Keratinocyte (primary cell): ENCODE results near the gene DGKI. TPM values are rescaled to one million over a fixed set of nuclear protein-coding genes. Genes with fewer than 3 reads are reported as not detected.

Experiments used
- DNase-seq: peaks from one replicate; pipeline ENCODE4 v3.0.0-alpha.2; 2011; ENCODE audit warnings: low read depth, missing footprints, low spot score
- FAIRE-seq: peaks from 2 replicates; lab custom pipeline; 2011; peaks lifted over from hg19 to GRCh38; lab: Jason Lieb, UNC
- H2AFZ ChIP-seq: 2 replicates; pipeline ENCODE4 v1.6.0; 2012; ENCODE audit warnings: low read length, control low read depth, inconsistent platforms; ENCODE audit not compliant: control insufficient read depth
- H3K27ac ChIP-seq: 2 replicates; pipeline ENCODE4 v1.5.1; 2011; ENCODE audit warnings: low read length; ENCODE audit not compliant: control insufficient read depth, insufficient read depth
- H3K27me3 ChIP-seq: 3 replicates; pipeline ENCODE4 v1.6.0; 2011; ENCODE audit warnings: low read length; ENCODE audit not compliant: control insufficient read depth, insufficient read depth; ENCODE audit errors: extremely low read depth
- H3K36me3 ChIP-seq, 2 experiments: 2 replicates in 1 of 2; 3 replicates in 1 of 2; pipeline ENCODE4 v1.5.1; 2011; ENCODE audit warnings: low read length in 2 of 2, mild to moderate bottlenecking in 1 of 2; ENCODE audit not compliant: control insufficient read depth in 2 of 2, insufficient read depth in 2 of 2; ENCODE audit errors: extremely low read depth in 1 of 2
- H3K4me1 ChIP-seq: 3 replicates; pipeline ENCODE4 v1.5.1; 2011; ENCODE audit warnings: low read length; ENCODE audit not compliant: control insufficient read depth, insufficient read depth; ENCODE audit errors: extremely low read depth
- H3K4me2 ChIP-seq: 3 replicates; pipeline ENCODE4 v1.6.0; 2011; ENCODE audit warnings: low read depth, low read length; ENCODE audit not compliant: control insufficient read depth, insufficient read depth; ENCODE audit errors: extremely low read depth
- H3K4me3 ChIP-seq, 3 experiments: fragments of 200-600 bp in 1 of 3; sonication (generic) in 1 of 3; 2 replicates in 2 of 3; 3 replicates in 1 of 3; pipeline ENCODE4 v1.5.1; 2011 to 2016; ENCODE audit warnings: low read length in 3 of 3, mild to moderate bottlenecking in 3 of 3, control low read depth in 2 of 3, inconsistent platforms in 1 of 3, low read depth in 1 of 3, mixed read lengths in 1 of 3, mixed run types in 1 of 3, moderate library complexity in 1 of 3; ENCODE audit not compliant: control insufficient read depth in 2 of 3, insufficient read depth in 2 of 3; ENCODE audit errors: extremely low read depth in 1 of 3
- H3K79me2 ChIP-seq: 2 replicates; pipeline ENCODE4 v1.6.0; 2012; ENCODE audit warnings: low read length; ENCODE audit not compliant: control insufficient read depth, insufficient read depth
- H3K9ac ChIP-seq: 3 replicates; pipeline ENCODE4 v1.6.0; 2011; ENCODE audit warnings: low read length; ENCODE audit not compliant: control insufficient read depth, insufficient read depth; ENCODE audit errors: extremely low read depth
- H3K9me1 ChIP-seq: 3 replicates; pipeline ENCODE4 v1.6.0; 2011; ENCODE audit warnings: low read length; ENCODE audit not compliant: control insufficient read depth, insufficient read depth; ENCODE audit errors: extremely low read depth
- H3K9me3 ChIP-seq: 2 replicates; pipeline ENCODE4 v1.5.1; 2012; ENCODE audit warnings: low read depth, low read length; ENCODE audit not compliant: control insufficient read depth
- H4K20me1 ChIP-seq: 3 replicates; pipeline ENCODE4 v1.6.0; 2011; ENCODE audit warnings: low read length; ENCODE audit not compliant: control insufficient read depth, insufficient read depth; ENCODE audit errors: extremely low read depth
- CTCF ChIP-seq, 3 experiments: IDR thresholded peaks in 1 of 3; conservative IDR thresholded peaks in 1 of 3; optimal IDR thresholded peaks in 1 of 3; 2 replicates in 2 of 3; 3 replicates in 1 of 3; pipeline versions ENCODE3 to v1.5.1; 2011; ENCODE audit warnings: low read length in 3 of 3, mild to moderate bottlenecking in 3 of 3, moderate library complexity in 2 of 3, control low read depth in 1 of 3, inconsistent platforms in 1 of 3; ENCODE audit not compliant: insufficient read depth in 2 of 3; ENCODE audit errors: extremely low read depth in 1 of 3
- EZH2 ChIP-seq: IDR thresholded peaks from one replicate; pipeline ENCODE4 v1.6.1; 2012; ENCODE audit warnings: inconsistent platforms, mild to moderate bottlenecking, low read length, moderate library complexity
- dilution Hi-C: fragments of 300-500 bp; cut with MboI; formaldehyde crosslinking; loops from one replicate; pipeline ENCODE4 v1.7.0; 2020; ENCODE audit warnings: low sequenced_read_pairs; ENCODE audit not compliant: extremely low pct_ligation_motif_present
- polyA plus RNA-seq, 5 experiments: library from polyadenylated mRNA; depleted of rRNA in 3 of 5; stranded (reverse) in 3 of 5; stranded (forward) in 1 of 5; unstranded in 1 of 5; fragments of >200 nt; gene quantifications; 1 replicate in 1 of 5; 2 replicates in 3 of 5; 3 replicates in 1 of 5; pipeline versions ENCODE4 v1.2.1 to v1.2.3, GENCODE V29; 2011 to 2012; ENCODE audit warnings: missing spikeins in 2 of 5, low read depth in 1 of 5, low replicate concordance in 1 of 5

The DGKI gene
- polyA plus RNA-seq, 1 donor (not counting 4 experiments of a cell fraction or from before 2014, with no cell fraction given) = 0.14 TPM

GRCh38 chr7:137395420-137395819, 451.4 kb downstream of the DGKI start:
- no peak overlapping the region for H2AFZ ChIP-seq
- no peaks in the 10 kb centered on the region for H3K4me1 ChIP-seq
- H3K9me1 ChIP-seq = no peaks in the 10 kb centered on the region
- H3K79me2 ChIP-seq = no peaks in the 10 kb centered on the region
- no peak overlapping the region for H3K27ac ChIP-seq
- H3K36me3 ChIP-seq = no peaks in the 10 kb centered on the region
- DNase-seq (no peak), FAIRE-seq (no peak)
- no peaks in the 10 kb centered on the region for H3K27me3 ChIP-seq
- no peak overlapping the region for H3K4me3 ChIP-seq
- H3K9ac ChIP-seq = no peak overlapping the region
- H4K20me1 ChIP-seq = no peaks in the 10 kb centered on the region
- dilution Hi-C loops = no loop called here
- TF ChIP-seq EZH2 = no peak
- TF ChIP-seq CTCF (optimal IDR thresholded peaks at IDR 0.05 in 1 of 3, IDR thresholded peaks at IDR 0.05 in 1 of 3, conservative IDR thresholded peaks at IDR 0.05 in 1 of 3; ENCODE audit: extremely low read depth in 1 of 3, insufficient read depth in 2 of 3, low read length in 3 of 3) = no peak
- no peaks in the 10 kb centered on the region for H3K9me3 ChIP-seq
- H3K4me2 ChIP-seq = no peak overlapping the region

DNA sequence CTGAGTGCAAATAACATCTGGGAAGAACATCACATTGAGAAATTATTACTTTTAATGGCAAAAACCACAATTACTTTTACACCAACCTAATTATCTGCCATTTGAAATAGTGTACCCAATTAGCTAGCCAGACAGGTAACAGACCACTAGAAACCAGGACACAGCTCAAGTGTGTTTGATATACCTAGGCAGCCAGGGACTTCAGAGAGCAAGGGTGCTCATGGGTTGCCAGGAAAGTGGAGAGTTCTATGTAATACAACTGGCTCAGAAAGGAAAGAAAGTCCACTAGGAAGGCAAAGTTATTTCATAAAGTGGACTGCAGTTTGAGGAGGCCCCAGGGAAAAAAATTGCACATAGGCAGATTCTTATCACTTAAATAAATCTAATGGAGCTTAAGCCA, 453.2 kb downstream of the DGKI start:
- DNase-seq (no peak), FAIRE-seq (no peak)
- Histone ChIP-seq H3K36me3 (no peaks in the 10 kb centered on the region), H3K4me3 (no peak overlapping the region), H3K4me2 (no peak overlapping the region), H2AFZ (no peak overlapping the region), H3K9me3 (no peaks in the 10 kb centered on the region), H3K9ac (no peak overlapping the region), H3K4me1 (no peaks in the 10 kb centered on the region), H3K27ac (no peak overlapping the region), H4K20me1 (no peaks in the 10 kb centered on the region), H3K27me3 (no peaks in the 10 kb centered on the region), H3K9me1 (no peaks in the 10 kb centered on the region), H3K79me2 (no peaks in the 10 kb centered on the region)
- TF ChIP-seq EZH2 (no peak), CTCF (optimal IDR thresholded peaks at IDR 0.05 in 1 of 3, IDR thresholded peaks at IDR 0.05 in 1 of 3, conservative IDR thresholded peaks at IDR 0.05 in 1 of 3; ENCODE audit: extremely low read depth in 1 of 3, insufficient read depth in 2 of 3, low read length in 3 of 3) (no peak)
- dilution Hi-C loops = no loop called here
